ENCODE results near the gene TP53TG5.

- TF ChIP-seq, protein P1, sequence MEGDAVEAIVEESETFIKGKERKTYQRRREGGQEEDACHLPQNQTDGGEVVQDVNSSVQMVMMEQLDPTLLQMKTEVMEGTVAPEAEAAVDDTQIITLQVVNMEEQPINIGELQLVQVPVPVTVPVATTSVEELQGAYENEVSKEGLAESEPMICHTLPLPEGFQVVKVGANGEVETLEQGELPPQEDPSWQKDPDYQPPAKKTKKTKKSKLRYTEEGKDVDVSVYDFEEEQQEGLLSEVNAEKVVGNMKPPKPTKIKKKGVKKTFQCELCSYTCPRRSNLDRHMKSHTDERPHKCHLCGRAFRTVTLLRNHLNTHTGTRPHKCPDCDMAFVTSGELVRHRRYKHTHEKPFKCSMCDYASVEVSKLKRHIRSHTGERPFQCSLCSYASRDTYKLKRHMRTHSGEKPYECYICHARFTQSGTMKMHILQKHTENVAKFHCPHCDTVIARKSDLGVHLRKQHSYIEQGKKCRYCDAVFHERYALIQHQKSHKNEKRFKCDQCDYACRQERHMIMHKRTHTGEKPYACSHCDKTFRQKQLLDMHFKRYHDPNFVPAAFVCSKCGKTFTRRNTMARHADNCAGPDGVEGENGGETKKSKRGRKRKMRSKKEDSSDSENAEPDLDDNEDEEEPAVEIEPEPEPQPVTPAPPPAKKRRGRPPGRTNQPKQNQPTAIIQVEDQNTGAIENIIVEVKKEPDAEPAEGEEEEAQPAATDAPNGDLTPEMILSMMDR (IDR thresholded peaks at IDR 0.05): no peak
- TF ChIP-seq EZH2 (IDR thresholded peaks at IDR 0.05): no peak
These were observed 11.9 kb downstream of the TP53TG5 start for GRCh38 chr20:45366192-45366591.
